EL (cell line): ENCODE data around the gene ICAM2.
"Not testable (repeated sequence)": the region's sequence is repeated elsewhere in the genome, so short reads cannot be mapped to it uniquely, and the experiment has no call there.

ENCODE experiments used
- DNase-seq: peaks from one replicate; pipeline ENCODE4 v3.0.0-alpha.2; 2016

Gene ICAM2

DNA sequence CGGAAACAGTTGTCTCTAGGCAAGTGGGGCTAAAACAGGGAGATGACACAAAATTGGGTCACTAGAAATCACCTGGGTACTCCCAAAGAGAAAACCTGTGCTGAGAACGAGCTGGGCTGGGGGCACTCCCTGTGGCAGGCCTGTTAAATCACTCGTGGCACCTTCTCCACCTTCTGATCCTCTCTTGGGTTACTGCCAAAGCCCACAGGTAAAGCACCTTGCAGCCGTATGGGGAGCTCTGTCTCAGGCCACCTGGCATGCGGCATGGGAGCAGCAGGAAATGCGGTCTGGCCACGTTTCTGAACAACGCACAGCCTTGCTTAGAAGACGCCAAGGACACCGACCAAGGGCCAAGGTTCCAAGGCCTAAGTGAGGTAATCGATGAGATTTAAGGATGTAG, 21.5 kb upstream of the ICAM2 start:
- DNase-seq = no peak

- no peak for DNase-seq
Measured at GRCh38 chr17:64040206-64040605, 19.8 kb upstream of the ICAM2 start.

DNA sequence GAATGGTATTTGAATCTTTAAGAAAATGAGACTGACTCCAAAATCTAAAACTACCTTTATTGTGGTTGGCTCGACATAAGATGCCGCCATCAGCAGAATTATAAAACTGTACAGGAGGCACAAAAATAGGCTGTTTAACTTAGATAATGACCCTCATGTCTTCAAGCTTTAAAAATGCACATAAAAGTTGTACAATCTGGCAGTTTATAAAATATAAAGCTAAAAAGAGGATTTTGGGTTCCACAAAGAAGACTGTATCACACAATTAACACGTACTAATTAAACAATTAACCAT, 18.6 kb upstream of the ICAM2 start:
- DNase-seq = no peak

DNA sequence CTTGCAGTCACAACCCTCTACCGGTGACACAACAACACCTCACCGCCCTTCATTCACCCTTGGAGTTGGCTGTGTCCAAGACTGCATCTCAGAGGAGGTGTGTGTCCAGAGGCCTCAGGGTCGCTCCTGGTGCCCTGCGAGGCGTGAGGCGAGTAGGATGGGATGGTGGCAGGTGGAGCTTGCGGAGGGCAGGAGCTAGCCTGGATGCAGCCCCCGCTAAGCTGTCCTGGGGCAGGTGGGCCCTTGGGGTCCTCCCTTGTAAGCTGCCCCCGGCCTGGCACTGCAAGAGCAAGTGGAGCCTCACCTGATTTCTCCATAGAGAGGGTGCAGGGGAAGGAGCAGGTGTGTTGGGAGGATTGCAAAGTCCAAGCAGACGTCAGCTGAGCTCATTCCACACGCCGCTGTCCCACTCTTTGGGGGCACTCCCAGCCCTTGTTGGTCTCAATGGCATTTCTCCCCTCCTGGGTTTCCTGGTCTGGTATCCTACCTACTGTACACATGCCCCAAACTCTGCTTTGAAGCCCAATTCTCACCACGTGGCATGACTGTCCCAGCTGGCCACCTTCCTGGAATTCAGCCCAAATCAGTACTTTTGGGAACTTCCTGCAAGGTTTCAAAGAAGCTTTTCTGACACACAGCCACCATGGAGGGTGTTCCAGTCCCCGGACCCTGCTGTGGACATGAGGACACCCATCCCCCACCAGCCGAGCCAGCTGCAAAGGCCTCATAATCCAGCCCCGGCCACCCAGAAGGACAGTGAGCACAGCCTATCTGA, 18.1 kb upstream of the ICAM2 start:
- no peak for DNase-seq

DNA sequence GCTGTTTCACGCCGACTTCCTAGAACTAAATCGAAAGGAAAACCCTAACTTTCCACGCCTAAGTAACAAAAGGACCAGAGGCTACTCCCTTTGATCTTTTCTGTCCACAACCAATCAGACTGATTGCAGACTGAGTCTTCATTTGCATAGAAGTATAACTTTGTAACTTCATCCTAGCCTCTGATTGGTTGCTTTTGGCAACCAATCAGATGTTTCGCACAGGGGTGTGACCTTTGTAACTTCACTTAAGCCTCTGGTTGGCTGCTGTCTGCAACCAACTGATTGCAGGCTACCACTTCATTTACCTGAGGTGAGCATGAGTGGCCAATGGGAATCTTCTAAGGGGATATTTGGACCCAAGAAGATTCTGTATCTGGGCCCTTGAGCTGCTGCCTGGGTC, 17.4 kb upstream of the ICAM2 start:
- no peak for DNase-seq

DNA sequence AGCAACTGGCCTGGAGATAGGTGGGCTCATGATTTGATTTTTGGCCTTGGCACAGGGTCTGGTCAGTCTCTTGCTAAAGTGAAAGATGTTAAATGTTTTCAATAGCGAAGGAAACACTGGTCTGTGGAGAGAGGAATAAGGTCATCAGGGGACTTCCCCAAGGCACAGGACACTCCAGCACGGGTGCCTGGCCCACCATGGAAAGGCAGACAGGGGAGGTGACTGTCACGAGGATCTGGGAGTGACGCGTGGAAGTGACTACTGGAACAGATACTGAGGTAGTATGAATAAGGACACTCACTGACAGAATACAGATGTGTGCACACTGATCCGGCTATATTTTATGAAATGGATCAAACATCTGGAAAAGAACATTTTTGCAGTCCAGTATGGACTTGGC, 16.7 kb upstream of the ICAM2 start:
- DNase-seq = no peak

DNA sequence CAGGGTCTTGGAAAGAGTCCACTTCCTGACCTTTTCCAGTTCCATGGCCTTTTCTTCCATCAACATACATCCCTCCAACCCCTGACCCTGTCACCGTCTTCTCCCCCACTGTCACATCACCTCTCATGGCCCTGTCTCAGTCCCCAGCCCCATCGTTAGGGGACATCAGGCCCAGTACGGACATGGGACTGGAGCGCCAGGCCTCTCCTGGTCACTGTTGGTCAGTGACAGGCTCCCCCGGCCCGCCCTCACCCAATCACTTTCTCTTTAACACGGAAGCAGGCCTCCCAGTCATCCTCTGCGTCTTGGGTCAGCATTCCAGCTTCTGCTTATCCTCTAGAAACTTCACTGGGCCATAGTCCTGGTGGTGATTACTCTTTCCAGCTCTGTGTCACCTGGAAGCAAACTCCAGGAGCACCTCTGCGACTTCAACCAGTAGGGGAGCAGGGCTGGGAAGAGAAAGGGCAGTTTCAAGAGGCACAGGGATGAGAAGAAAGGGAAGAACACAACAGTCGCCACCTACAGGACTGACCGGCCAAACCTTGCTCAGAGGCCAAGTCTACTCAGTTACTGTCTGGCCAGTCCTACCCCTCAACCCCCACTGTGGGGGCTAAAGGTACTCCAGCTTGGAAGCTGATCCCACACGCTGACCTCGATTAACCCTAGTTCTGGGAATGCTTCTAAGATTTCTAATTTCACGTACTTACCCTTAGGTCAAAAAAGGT, 15.9 kb upstream of the ICAM2 start:
- DNase-seq = no peak

- peak; percentile 53 for DNase-seq
Measured at GRCh38 chr17:64032081-64032480, 11.6 kb upstream of the ICAM2 start.

- peak; percentile 62 for DNase-seq
Measured at GRCh38 chr17:64028874-64029464, 8.5 kb upstream of the ICAM2 start.

- DNase-seq = peak; percentile 77
Measured at GRCh38 chr17:64025732-64026294, 5.4 kb upstream of the ICAM2 start.

- DNase-seq = peak; percentile 48
Measured at GRCh38 chr17:64024781-64025731, 4.6 kb upstream of the ICAM2 start.

- DNase-seq = no peak
Measured at GRCh38 chr17:64024215-64024654, 3.8 kb upstream of the ICAM2 start.

DNA sequence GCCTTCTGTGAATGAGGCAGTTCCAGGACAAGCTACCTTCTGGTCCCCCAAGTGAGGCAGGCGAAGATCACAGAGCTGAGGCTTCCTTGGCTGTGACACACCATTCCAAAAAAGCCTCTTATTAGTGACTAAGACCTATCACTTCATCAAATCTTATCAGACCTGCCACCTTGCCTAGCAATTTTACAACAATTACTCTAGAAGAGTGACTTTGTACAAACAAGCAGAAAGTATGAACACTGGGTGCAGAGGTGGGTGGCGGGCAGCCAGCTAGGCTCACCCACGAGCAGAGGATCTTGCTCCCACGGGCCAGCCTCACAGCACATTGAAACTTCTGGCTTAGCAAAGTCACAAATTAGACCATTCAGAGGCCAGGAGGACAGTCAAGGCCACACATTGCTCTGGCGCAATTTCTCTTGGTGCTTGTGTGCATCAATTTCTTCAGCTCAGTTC, 2.2 kb upstream of the ICAM2 start:
- DNase-seq = no peak

DNA sequence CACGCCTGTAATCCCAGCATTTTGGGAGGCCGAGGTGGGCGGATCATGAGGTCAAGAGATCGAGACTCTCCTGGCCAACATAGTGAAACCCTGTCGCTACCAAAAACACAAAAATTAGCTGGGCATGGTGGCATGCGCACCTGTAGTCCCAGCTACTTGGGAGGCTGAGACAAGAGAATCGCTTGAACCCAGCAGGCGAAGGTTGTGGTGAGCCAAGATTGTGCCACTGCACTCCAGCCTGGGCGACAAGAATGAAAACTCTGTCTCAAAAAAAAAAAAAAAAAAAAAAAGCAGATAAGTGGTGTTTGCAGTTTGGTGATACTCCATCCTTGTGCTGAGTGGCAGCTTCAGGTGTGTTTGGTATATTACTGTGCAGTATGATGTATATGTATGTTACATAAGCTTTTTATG, 877 bp downstream of the ICAM2 start:
- DNase-seq = not testable (repeated sequence)

DNA sequence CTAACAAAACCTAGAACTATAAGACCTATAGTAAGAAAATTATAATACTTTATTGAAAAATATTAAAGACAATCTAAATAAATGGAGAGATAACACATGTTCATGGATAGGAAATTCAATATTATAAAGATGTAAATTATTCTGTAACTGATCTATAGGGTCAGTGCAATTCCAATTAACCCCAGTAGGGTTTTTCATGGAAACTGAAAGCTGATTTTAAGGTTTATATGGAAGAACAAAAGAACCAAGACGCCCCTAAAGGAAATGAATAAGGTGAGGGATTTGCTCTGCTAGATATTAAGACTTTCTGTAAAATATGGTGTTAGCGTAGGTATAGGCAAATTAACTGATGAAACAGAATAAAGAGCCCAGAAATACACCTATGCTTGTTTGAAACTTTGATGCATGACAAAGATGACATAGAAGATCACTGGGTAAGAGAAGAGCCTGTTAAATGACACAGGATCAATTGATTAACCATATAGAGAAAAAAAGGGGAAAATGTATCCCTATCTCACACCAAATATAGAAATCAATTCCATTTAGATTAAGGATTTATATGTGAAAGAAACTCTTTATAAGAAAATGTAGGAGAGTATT, 3.0 kb downstream of the ICAM2 start:
- DNase-seq = no peak

DNA sequence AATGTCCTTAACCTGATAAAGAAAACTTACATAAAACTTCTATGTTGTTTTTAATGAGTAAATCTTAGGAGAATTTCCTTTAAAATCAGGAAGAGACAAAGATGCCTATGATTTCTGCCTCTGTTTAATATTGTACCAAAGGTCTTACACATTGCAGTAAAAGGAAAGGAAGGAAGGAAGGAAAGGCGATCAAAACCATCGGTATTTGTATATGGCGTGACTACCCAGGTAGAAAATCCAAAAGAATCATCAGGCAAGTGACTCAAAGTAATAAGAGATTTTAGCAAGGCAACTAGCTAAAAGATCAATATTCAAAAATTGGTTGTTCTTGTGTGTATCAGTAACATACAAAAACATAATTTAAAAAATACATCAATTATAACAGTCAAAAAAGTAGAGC, 3.5 kb downstream of the ICAM2 start:
- no peak for DNase-seq

DNA sequence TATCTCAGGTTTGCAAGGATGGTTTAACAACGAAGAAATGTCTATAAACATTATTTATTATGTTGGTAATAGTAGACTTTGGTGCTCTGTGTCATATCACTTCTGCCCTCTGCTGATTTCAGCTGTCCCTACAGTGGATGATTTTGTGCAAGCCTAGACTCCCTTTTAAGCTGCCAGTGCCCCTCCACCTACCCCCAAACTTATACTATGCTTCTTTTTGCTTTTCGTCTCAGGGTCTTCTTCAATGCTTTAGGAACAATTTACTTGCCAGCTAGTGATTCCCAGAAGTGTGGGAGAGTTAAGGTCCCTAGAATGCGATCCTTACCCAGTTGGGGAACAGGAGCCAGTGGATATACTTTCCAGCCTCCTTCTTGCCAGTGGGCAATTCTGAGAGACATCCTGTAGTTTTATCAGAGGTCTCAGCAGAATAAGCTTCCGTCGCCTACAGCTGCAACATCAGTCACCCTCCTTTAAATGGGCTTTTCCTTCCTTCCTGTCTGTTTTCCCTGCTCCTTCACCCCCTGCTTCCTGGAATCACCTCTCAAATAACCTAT, 4.1 kb downstream of the ICAM2 start:
- DNase-seq = no peak

DNA sequence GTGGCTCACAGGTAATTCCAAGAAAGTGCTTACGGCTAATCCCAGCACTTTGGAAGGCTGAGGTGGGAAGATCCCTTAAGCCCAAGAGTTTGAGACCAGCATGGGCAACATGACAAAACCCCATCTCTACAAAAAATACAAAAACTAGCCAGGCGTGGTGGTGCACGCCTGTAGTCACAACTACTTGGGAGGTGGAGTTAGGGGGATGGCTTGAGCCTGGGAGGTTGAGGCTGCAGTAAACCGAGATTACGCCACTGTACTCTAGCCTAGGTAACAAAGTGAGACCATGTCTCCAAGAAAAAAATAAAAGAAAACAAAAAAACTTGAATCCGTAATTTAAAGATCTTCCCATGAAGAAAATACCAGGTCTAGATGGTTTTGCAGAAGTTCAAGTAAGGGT, 5.0 kb downstream of the ICAM2 start:
- DNase-seq = no peak

GRCh38 chr17:64009571-64010402, 10.6 kb downstream of the ICAM2 start:
- DNase-seq = peak; percentile 52

GRCh38 chr17:64008830-64009229, 11.6 kb downstream of the ICAM2 start:
- no peak for DNase-seq

- DNase-seq = no peak
Measured at GRCh38 chr17:64008346-64008745, 12.1 kb downstream of the ICAM2 start.
